ENCODE measurements around the gene SLC10A7.

DNA sequence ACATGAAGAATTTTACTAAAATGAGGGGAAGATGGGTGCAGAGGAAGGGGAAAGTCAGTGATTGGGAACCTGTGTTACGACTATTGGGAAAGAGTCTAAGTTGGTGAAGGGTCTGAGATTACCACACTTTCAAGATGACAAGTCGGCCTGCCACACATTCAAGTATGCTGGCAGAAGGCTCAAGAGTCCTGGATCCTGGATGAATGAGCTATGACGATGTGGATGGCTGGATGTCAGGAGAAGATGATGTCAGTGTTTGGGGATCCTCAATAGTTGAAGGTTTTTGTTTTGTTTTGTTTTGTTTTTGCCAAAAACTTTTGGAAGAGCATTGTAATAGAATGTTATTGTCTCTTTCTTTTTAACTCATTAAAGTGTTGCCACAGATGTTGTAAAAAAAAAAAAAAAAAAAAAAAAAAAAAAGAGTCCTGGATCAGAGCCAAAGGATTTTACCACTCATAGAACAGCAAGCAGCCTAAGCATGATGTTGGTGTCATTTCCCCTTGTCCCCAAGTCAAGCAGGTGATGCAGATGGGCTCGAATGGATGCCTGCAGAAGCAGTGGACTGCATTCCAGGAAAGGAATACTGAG is 186.8 kb downstream of the SLC10A7 start:
- TF ChIP-seq CTCF (IDR thresholded peaks at IDR 0.05; ENCODE audit: insufficient read depth, low read length, poor library complexity, severe bottlenecking): no peak
- no peak for TF ChIP-seq EZH2phosphoT487 (conservative IDR thresholded peaks at IDR 0.05; ENCODE audit: low read length)

Measured in SU-DHL-6 (cell line).